K562 (cell line): ENCODE data around the gene UBE2N. TPM values are rescaled to one million over a fixed set of nuclear protein-coding genes. Genes with fewer than 3 reads are reported as not detected.

Experiments used
- ATAC-seq: fragments of 200-7000 bp; cut with Tn5 transposase; 3 replicates; pipeline ENCODE4 v1.9.1; 2020; ENCODE audit warnings: moderate library complexity
- BruUV-seq: library from RNA; stranded (reverse); fragments of 400-500 nt; replicated peaks from 2 replicates; lab custom pipeline; 2021; lab: Mats Ljungman, UMichigan
- CTCF ChIA-PET: fragments of 300-600 bp; formaldehyde crosslinking; extraction: SDS; loops from one replicate; lab custom pipeline; 2021; ENCODE audit warnings: low intra/inter-chr PET ratio; lab: Yijun Ruan, JAX
- POLR2A ChIA-PET: fragments of 300-600, 350-650 bp; sonication (Branson Sonifier 250); formaldehyde crosslinking; extraction: SDS; loops from one replicate; lab custom pipeline; 2021; ENCODE audit warnings: antibody characterized with exemption, inconsistent platforms; lab: Yijun Ruan, JAX
- DNase-seq, 4 experiments: peaks; one replicate each; pipeline versions ENCODE4 v3.0.0 to v3.0.0-alpha.2; 2011 to 2018; ENCODE audit warnings: low spot score in 3 of 4, mixed read lengths in 3 of 4; ENCODE audit errors: extremely low read depth in 1 of 4
- FAIRE-seq: peaks from 2 replicates; lab custom pipeline; 2011; peaks lifted over from hg19 to GRCh38; lab: Jason Lieb, UNC
- H2AFZ ChIP-seq: 2 replicates; pipeline ENCODE4 v1.6.0; 2011; ENCODE audit warnings: low read depth, low read length, control low read depth, inconsistent platforms
- H3K27ac ChIP-seq: fragments of 200-600 bp; 3 replicates; pipeline ENCODE4 v1.8.0; 2011; ENCODE audit warnings: low read depth, mild to moderate bottlenecking, control low read depth, inconsistent platforms, low read length, moderate library complexity, mixed read lengths; ENCODE audit errors: extremely low read depth
- H3K27me3 ChIP-seq, 2 experiments: fragments of 300-600 bp in 1 of 2; 2 replicates in 1 of 2; 3 replicates in 1 of 2; pipeline versions ENCODE4 v1.6.0 to v1.8.0; 2011; ENCODE audit warnings: inconsistent platforms in 2 of 2, low read length in 2 of 2, mild to moderate bottlenecking in 1 of 2, mixed read lengths in 1 of 2, moderate library complexity in 1 of 2; ENCODE audit not compliant: control insufficient read depth in 2 of 2, insufficient read depth in 2 of 2
- H3K36me3 ChIP-seq: fragments of 300-600 bp; 3 replicates; pipeline ENCODE4 v1.8.0; 2011; ENCODE audit warnings: mild to moderate bottlenecking, low read length, inconsistent platforms; ENCODE audit not compliant: control insufficient read depth, insufficient read depth
- H3K4me1 ChIP-seq, 2 experiments: fragments of 200-600 bp in 1 of 2; replicated peaks in 1 of 2; 2 replicates in 1 of 2; 3 replicates in 1 of 2; pipeline versions ENCODE4 v1.5.1 to v1.8.0; 2011; ENCODE audit warnings: inconsistent platforms in 2 of 2, low read length in 2 of 2, mild to moderate bottlenecking in 1 of 2, mixed read lengths in 1 of 2, moderate library complexity in 1 of 2; ENCODE audit not compliant: control insufficient read depth in 2 of 2, insufficient read depth in 2 of 2
- H3K4me2 ChIP-seq: 2 replicates; pipeline ENCODE4 v1.6.1; 2011; ENCODE audit warnings: low read length, control low read depth, inconsistent platforms, mixed read lengths; ENCODE audit not compliant: insufficient read depth
- H3K4me3 ChIP-seq: fragments of 200-600 bp; sonication (generic), shearing (Covaris generic); 2 replicates; pipeline ENCODE4 v1.5.1; 2016; ENCODE audit warnings: control low read depth, inconsistent platforms
- H3K79me2 ChIP-seq: fragments of 200-600 bp; 3 replicates; pipeline ENCODE4 v1.8.0; 2011; ENCODE audit warnings: low read length, inconsistent platforms; ENCODE audit not compliant: control insufficient read depth, insufficient read depth
- H3K9ac ChIP-seq, 2 experiments: 2 replicates each; pipeline versions ENCODE4 v1.6.0 to v1.6.1; 2011; ENCODE audit warnings: low read depth in 2 of 2, low read length in 2 of 2, control low read depth in 1 of 2, inconsistent platforms in 1 of 2, mild to moderate bottlenecking in 1 of 2, mixed read lengths in 1 of 2; ENCODE audit not compliant: insufficient read depth in 1 of 2
- H3K9me1 ChIP-seq: one replicate; pipeline ENCODE4 v1.6.0; 2011; ENCODE audit warnings: inconsistent platforms, mild to moderate bottlenecking, low read length, moderate library complexity; ENCODE audit not compliant: control insufficient read depth, insufficient read depth
- H3K9me3 ChIP-seq: replicated peaks from 2 replicates; pipeline ENCODE4 v1.5.1; 2011; ENCODE audit warnings: low read depth, low read length, inconsistent platforms; ENCODE audit not compliant: control insufficient read depth, insufficient read depth
- H4K20me1 ChIP-seq: replicated peaks from 2 replicates; pipeline ENCODE4 v1.6.1; 2011; ENCODE audit warnings: low read length, inconsistent platforms, mixed read lengths; ENCODE audit not compliant: control insufficient read depth, insufficient read depth
- BCOR ChIP-seq: fragments of 450-650 bp; IDR thresholded peaks from 2 replicates; pipeline ENCODE4 v1.6.1; 2016
- BRD9 ChIP-seq: fragments of 450-650 bp; IDR thresholded peaks from 2 replicates; pipeline ENCODE4 v1.6.1; 2018; ENCODE audit warnings: low read depth; ENCODE audit not compliant: partially characterized antibody
- GATAD2A ChIP-seq: fragments of 450-650 bp; IDR thresholded peaks from 2 replicates; pipeline ENCODE4 v1.6.1; 2017
- HMBOX1 ChIP-seq: sonication (generic); IDR thresholded peaks from 2 replicates; pipeline ENCODE4 v1.6.1; 2016
- JUNB ChIP-seq: fragments of 450-650 bp; formaldehyde crosslinking; conservative IDR thresholded peaks from 2 replicates; pipeline ENCODE4 v1.4.0; 2020; ENCODE audit warnings: mild to moderate bottlenecking
- NELFE ChIP-seq: IDR thresholded peaks from 2 replicates; pipeline ENCODE4 v1.6.1; 2011; ENCODE audit warnings: mild to moderate bottlenecking; ENCODE audit not compliant: insufficient read depth, insufficient read length
- SAFB2 ChIP-seq: fragments of 200-400 bp; formaldehyde crosslinking; IDR thresholded peaks from 2 replicates; pipeline ENCODE4 v1.6.1; 2018; ENCODE audit warnings: borderline replicate concordance, low read length, low read depth, moderate library complexity; ENCODE audit not compliant: severe bottlenecking
- SMAD2 ChIP-seq: fragments of 150-350 bp; IDR thresholded peaks from 2 replicates; pipeline ENCODE4 v1.6.1; 2014; ENCODE audit warnings: low read depth, mild to moderate bottlenecking, low read length
- TFAP4 ChIP-seq: sonication (generic); formaldehyde crosslinking; IDR thresholded peaks from 2 replicates; pipeline ENCODE4 v1.8.0; 2022; ENCODE audit warnings: missing genetic modification reagents, mild to moderate bottlenecking, moderate library complexity, borderline replicate concordance
- ZNF57 ChIP-seq: fragments of 450-650 bp; formaldehyde crosslinking; IDR thresholded peaks from 2 replicates; pipeline ENCODE4 v1.4.0; 2020; ENCODE audit warnings: mild to moderate bottlenecking, moderate library complexity
- ZNF717 ChIP-seq: fragments of 250-450 bp; sonication (Bioruptor Pico); IDR thresholded peaks from 2 replicates; pipeline ENCODE4 v1.5.0; 2021
- ZNF75A ChIP-seq: fragments of 450-650 bp; formaldehyde crosslinking; IDR thresholded peaks from 2 replicates; pipeline ENCODE4 v1.4.0; 2020; ENCODE audit warnings: mild to moderate bottlenecking
- WGBS: fragments of 100-300 bp; shearing (Covaris generic); methylation state at CpG from one replicate; pipeline ENCODE4 v1.1.6; 2016; ENCODE audit warnings: low coverage, mixed read lengths; ENCODE audit not compliant: insufficient coverage; ENCODE audit errors: missing lambda C conversion rate; 5-methylcytosine and 5-hydroxymethylcytosine counted together
- in situ Hi-C: fragments of 300-500 bp; cut with MboI; formaldehyde crosslinking; loops from 4 replicates; pipeline ENCODE4 v1.15.0; 2018; ENCODE audit warnings: inconsistent platforms, mixed read lengths
- intact Hi-C: fragments of 100-400 bp; cut with micrococcal nuclease; formaldehyde crosslinking; loops from 2 replicates; pipeline ENCODE4 v1.14.2; 2022
- polyA plus RNA-seq, 8 experiments: library from polyadenylated mRNA; depleted of rRNA in 4 of 8; stranded (reverse) in 5 of 8; unstranded in 3 of 8; fragments of >200 nt; fragmentation: Nextera tagmentation in 2 of 8; fragmentation: Illumina TruSeq in 1 of 8; extraction: Ambion mirVana in 2 of 8; extraction: Trizol in 1 of 8; gene quantifications; 2 replicates each; pipeline versions ENCODE4 v1.2.1 to v1.2.3, GENCODE V29; 2011 to 2014; ENCODE audit warnings: inconsistent platforms in 1 of 8, missing spikeins in 1 of 8
- total RNA-seq, 7 experiments: library from RNA; depleted of rRNA in 6 of 7; stranded (reverse); fragments of >200 nt in 6 of 7; fragmentation: Illumina TruSeq in 2 of 7; extraction: Trizol in 2 of 7; gene quantifications; 2 replicates each; pipeline versions ENCODE4 v1.2.1 to v1.2.3, GENCODE V29; 2011 to 2021; ENCODE audit warnings: low replicate concordance in 1 of 7

The UBE2N gene
- total and polyA plus RNA-seq, 9 of the 15 experiments (the other 6 are each of a cell fraction or from before 2014, with no cell fraction given), result 189 to 826 (median 260) TPM

GRCh38 chr12:93363841-93364297, 77.9 kb downstream of the UBE2N start (continued):
- 0 out of 2 replicates have a peak, but pooled peaks have one; percentile 57 for TF ChIP-seq GATAD2A
- no peak for TF ChIP-seq SMAD2
- TF ChIP-seq BRD9, result no peak
- TF ChIP-seq HMBOX1, result peak; percentile 95
- no peak for TF ChIP-seq NELFE

- no peak for DNase-seq
Measured at GRCh38 chr12:93361151-93361919, 80.4 kb downstream of the UBE2N start.

More at GRCh38 chr12:93361151-93361919, 80.4 kb downstream of the UBE2N start:
- H3K4me3 ChIP-seq, result no peak overlapping the region
- no peaks in the 10 kb centered on the region for H4K20me1 ChIP-seq
- in situ Hi-C loops, result no loop called here
- H3K27ac ChIP-seq, result no peak overlapping the region
- no peaks in the 10 kb centered on the region for H3K9me1 ChIP-seq
- no peaks in the 10 kb centered on the region for H3K27me3 ChIP-seq
- H3K9me3 ChIP-seq, result no peaks in the 10 kb centered on the region
- peak overlapping the region; percentile 36; the same call in 1 of the 2 replicates for H2AFZ ChIP-seq
- 74% methylated on average over 5 of the region's 5 CpGs for WGBS
- no peak overlapping the region for H3K4me2 ChIP-seq
- H3K4me1 ChIP-seq, result peaks cover 0 to 10% of the 10 kb centered on the region in 2 experiments; a peak in 3 of 5 replicates
- no peaks in the 10 kb centered on the region for H3K79me2 ChIP-seq
- no peak for TF ChIP-seq SAFB2
- no peak for TF ChIP-seq ZNF75A
- no peak for TF ChIP-seq ZNF57
- TF ChIP-seq ZNF717, result no peak
- TF ChIP-seq BCOR, result no peak
- TF ChIP-seq TFAP4, result 0 out of 2 replicates have a peak, but pooled peaks have one; percentile 54
- TF ChIP-seq JUNB (CRISPR knock-in tag), result no peak
- H3K9ac ChIP-seq, result peak overlapping the region in 1 of 2 experiments; percentile 33; a peak in 1 of 4 replicates
- intact Hi-C loops, result no loop called here
- H3K36me3 ChIP-seq, result no peaks in the 10 kb centered on the region
- BruUV-seq, result no TSS peak
- CTCF ChIA-PET, result no interaction called here
- ATAC-seq, result no peak
- POLR2A ChIA-PET, result interaction anchor here (0.6 to 1.3 kb wide), 3 partner anchors 10 to 285 kb away, joined by 3 to 5 read pairs (median 3); no protein-coding TSS in a partner anchor
- FAIRE-seq, result no peak
